Gastroesophageal sphincter (tissue), 3 donors: ENCODE measurements around the gene PRKRIP1.

Source experiments
- CTCF ChIP-seq, 4 experiments: fragments of 200-600 bp in 2 of 4; fragments of 450-650 bp in 2 of 4; sonication (generic) in 1 of 4; IDR thresholded peaks; one replicate each; pipeline ENCODE4 v1.5.1; 2017 to 2019; ENCODE audit warnings: antibody characterized with exemption in 4 of 4, mild to moderate bottlenecking in 2 of 4, moderate library complexity in 2 of 4
- EP300 ChIP-seq: sonication (generic); formaldehyde crosslinking; IDR thresholded peaks from one replicate; pipeline ENCODE4 v1.6.1; 2017; ENCODE audit warnings: antibody characterized with exemption, mild to moderate bottlenecking
- POLR2A ChIP-seq, 2 donors: fragments of 450-650 bp; IDR thresholded peaks; one replicate each; pipeline ENCODE4 v1.6.1; 2017; ENCODE audit warnings: antibody characterized with exemption in 2 of 2, mild to moderate bottlenecking in 2 of 2, moderate library complexity in 1 of 2

GRCh38 chr7:102451371-102452054 is 55.4 kb downstream of the PRKRIP1 start:
- TF ChIP-seq CTCF (IDR thresholded peaks at IDR 0.05) = no peak
- TF ChIP-seq POLR2A (IDR thresholded peaks at IDR 0.05) = no peak
- TF ChIP-seq EP300 = no peak
